ENCODE results near the gene NARF.

DNA sequence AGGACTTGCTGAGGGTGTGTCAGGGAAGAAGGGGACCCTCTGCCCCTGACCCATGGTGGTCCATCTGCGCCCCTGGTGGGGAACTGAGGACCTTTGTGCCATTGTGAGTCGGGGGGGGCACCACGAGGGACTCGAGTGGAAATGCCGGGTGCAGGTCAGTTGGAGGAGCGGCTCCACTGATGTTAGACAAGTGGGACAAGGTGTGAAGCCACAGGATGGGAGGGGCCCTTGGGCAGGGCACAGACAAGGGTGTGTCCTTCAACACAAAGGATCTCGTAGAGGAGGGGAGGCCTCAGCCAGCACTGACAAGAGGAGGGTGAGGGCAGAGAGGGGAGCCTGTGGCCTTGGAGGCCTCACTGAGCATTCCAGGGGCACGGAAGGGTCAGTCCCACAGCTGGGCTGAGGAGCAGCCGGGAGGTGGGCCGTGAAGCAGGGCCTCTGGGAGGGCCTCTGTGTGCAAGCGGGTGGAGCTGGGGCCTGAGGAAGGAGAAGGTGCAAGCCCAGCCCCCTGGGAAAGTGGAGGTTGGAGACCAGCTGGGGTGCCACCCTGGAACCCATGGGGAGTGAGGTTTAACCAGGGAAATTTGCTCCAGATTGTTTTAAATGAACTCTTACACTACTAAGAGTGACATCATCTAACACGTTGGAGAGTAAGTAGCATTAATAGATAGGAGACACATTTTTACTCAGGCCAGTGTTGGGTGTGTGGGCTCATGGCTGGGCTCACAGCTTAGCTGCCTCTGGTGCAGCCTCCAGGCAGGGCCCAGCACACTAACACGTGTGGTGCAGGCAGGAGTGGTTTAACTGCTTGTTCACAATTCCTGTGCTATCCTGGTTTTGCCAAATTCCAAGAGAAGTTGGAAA is 27.9 kb downstream of the NARF start:
- TF ChIP-seq, protein P1, sequence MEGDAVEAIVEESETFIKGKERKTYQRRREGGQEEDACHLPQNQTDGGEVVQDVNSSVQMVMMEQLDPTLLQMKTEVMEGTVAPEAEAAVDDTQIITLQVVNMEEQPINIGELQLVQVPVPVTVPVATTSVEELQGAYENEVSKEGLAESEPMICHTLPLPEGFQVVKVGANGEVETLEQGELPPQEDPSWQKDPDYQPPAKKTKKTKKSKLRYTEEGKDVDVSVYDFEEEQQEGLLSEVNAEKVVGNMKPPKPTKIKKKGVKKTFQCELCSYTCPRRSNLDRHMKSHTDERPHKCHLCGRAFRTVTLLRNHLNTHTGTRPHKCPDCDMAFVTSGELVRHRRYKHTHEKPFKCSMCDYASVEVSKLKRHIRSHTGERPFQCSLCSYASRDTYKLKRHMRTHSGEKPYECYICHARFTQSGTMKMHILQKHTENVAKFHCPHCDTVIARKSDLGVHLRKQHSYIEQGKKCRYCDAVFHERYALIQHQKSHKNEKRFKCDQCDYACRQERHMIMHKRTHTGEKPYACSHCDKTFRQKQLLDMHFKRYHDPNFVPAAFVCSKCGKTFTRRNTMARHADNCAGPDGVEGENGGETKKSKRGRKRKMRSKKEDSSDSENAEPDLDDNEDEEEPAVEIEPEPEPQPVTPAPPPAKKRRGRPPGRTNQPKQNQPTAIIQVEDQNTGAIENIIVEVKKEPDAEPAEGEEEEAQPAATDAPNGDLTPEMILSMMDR (IDR thresholded peaks at IDR 0.05; ENCODE audit: low read depth, low read length, poor library complexity, severe bottlenecking): no peak
- TF ChIP-seq EZH2phosphoT487 (IDR thresholded peaks at IDR 0.05; ENCODE audit: borderline replicate concordance, low read length): no peak

Data from DOHH2 (cell line).